BLaER1 (cell line): ENCODE data around the gene NLN.

Experiments
- H3K27ac ChIP-seq: shearing (Covaris generic); formaldehyde crosslinking; 2 replicates; pipeline ENCODE4 v1.8.1; 2022
- H3K27me3 ChIP-seq: shearing (Covaris generic); formaldehyde crosslinking; 2 replicates; pipeline ENCODE4 v1.8.1; 2022
- H3K36me3 ChIP-seq: shearing (Covaris generic); formaldehyde crosslinking; 2 replicates; pipeline ENCODE4 v1.8.1; 2022
- H3K4me1 ChIP-seq: shearing (Covaris generic); formaldehyde crosslinking; 2 replicates; pipeline ENCODE4 v1.8.1; 2022
- H3K4me2 ChIP-seq: shearing (Covaris generic); formaldehyde crosslinking; 2 replicates; pipeline ENCODE4 v1.8.1; 2022
- H3K4me3 ChIP-seq: shearing (Covaris generic); formaldehyde crosslinking; 2 replicates; pipeline ENCODE4 v1.8.1; 2022
- H3K9ac ChIP-seq: shearing (Covaris generic); formaldehyde crosslinking; 2 replicates; pipeline ENCODE4 v1.8.1; 2022
- H3K9me3 ChIP-seq: shearing (Covaris generic); formaldehyde crosslinking; 2 replicates; pipeline ENCODE4 v1.8.1; 2022
- H4K20me1 ChIP-seq: shearing (Covaris generic); formaldehyde crosslinking; 2 replicates; pipeline ENCODE4 v1.8.1; 2022
- Cebpa-rat ChIP-seq: shearing (Covaris generic); IDR thresholded peaks from 2 replicates; pipeline ENCODE4 v1.8.1; 2022

The NLN gene

DNA sequence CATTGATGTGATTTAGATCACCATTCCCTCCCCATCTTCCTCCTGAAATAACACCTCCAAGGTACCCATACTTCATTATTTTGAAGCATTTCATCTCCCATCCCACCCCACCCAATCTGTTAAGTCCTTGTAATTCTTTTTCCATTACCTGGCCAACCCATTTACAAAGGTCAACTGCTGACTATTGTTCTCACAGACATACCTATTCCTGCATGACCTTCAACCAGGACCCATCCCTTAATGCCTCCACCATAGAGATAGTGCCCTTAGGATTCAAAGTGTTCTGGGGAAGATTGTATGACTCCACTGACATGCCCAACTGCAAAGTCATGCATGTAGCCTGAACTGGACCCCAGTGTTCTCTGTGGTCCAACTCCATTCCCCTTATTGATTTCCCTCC, 91.2 kb downstream of the NLN start:
- Histone ChIP-seq H3K36me3 (peaks cover 63% of the 10 kb centered on the region), H3K9ac (no peak overlapping the region), H3K4me3 (no peak overlapping the region), H3K27me3 (no peaks in the 10 kb centered on the region), H3K27ac (no peak overlapping the region), H3K4me1 (no peaks in the 10 kb centered on the region), H3K4me2 (no peak overlapping the region), H4K20me1 (no peaks in the 10 kb centered on the region), H3K9me3 (no peaks in the 10 kb centered on the region)
- no peak for TF ChIP-seq Cebpa-rat

DNA sequence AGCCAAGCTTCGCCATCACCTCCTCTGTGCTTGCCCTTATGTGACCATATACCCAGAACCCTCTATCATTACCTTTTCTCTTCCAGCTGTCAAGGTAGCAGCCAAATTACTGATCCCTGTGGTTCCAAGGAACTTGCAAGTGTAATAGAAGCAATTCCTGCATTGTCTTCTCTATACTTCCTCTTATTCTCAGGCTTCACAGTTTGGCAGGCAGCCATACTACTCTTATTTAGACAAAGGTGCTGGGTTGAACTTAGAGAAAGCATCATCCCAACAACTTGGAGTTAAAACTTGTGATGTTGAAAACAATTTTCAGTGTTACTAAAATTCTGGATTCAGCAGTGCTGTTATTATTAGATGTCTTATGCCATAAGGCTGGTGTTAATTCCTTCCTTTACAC, 93.2 kb downstream of the NLN start:
- no peak overlapping the region for H3K27ac ChIP-seq
- H3K9ac ChIP-seq = no peak overlapping the region
- no peak overlapping the region for H3K4me3 ChIP-seq
- no peaks in the 10 kb centered on the region for H3K27me3 ChIP-seq
- peaks cover 51% of the 10 kb centered on the region for H3K36me3 ChIP-seq
- H4K20me1 ChIP-seq = no peaks in the 10 kb centered on the region
- no peak overlapping the region for H3K4me2 ChIP-seq
- H3K4me1 ChIP-seq = peaks cover 9% of the 10 kb centered on the region; the same call in 1 of the 2 replicates
- TF ChIP-seq Cebpa-rat = no peak
- H3K9me3 ChIP-seq = no peaks in the 10 kb centered on the region

DNA sequence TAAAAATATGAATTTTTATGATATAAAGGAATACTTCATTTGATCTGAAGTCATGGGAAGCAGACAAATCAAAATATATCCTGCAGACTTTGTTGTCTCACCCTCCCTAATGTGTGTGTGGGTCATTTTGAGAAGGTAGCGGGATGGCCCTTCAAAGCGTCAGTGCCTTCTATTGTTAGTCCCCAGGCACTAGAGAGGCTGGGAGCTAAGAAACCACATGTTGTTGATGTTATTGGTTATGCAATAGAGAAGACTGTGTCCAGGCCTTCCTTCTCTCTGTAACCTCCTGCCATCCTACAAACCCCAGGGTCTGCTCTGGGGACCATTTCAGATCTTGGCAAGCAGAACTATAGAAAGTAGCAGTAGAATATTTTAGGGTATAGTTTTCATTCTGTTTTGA, 94.7 kb downstream of the NLN start:
- Histone ChIP-seq H3K4me2 (no peak overlapping the region), H3K4me1 (peaks cover 9% of the 10 kb centered on the region; the same call in 1 of the 2 replicates), H3K9ac (no peak overlapping the region), H3K27me3 (no peaks in the 10 kb centered on the region), H3K9me3 (no peaks in the 10 kb centered on the region), H4K20me1 (no peaks in the 10 kb centered on the region), H3K4me3 (no peak overlapping the region), H3K36me3 (peaks cover 35% of the 10 kb centered on the region), H3K27ac (no peak overlapping the region)
- no peak for TF ChIP-seq Cebpa-rat

DNA sequence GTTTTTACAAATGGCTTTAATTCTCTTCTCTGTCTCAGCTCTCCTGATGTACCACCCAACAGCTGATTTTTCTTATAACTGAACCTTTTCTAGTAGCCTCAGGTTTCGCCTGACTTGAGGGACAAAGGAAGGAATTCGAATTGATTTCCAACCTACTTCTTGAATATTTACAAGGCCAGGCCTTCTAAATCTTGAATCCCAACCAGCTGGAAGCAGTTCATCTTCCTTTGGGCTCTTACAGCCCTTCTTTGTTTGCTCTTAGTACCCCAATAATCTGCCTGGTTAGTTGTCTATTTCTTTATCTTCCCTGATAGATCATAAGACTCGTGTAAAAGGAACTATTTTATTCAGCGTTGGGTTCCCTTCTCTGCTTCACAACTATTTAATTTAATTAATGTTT, 95.9 kb downstream of the NLN start:
- Histone ChIP-seq H3K36me3 (peaks cover 26% of the 10 kb centered on the region), H3K27ac (no peak overlapping the region), H3K4me1 (peaks cover 9% of the 10 kb centered on the region; the same call in 1 of the 2 replicates), H3K27me3 (no peaks in the 10 kb centered on the region), H3K9ac (no peak overlapping the region), H3K4me3 (no peak overlapping the region), H3K4me2 (no peak overlapping the region), H4K20me1 (no peaks in the 10 kb centered on the region), H3K9me3 (no peaks in the 10 kb centered on the region)
- TF ChIP-seq Cebpa-rat = no peak

DNA sequence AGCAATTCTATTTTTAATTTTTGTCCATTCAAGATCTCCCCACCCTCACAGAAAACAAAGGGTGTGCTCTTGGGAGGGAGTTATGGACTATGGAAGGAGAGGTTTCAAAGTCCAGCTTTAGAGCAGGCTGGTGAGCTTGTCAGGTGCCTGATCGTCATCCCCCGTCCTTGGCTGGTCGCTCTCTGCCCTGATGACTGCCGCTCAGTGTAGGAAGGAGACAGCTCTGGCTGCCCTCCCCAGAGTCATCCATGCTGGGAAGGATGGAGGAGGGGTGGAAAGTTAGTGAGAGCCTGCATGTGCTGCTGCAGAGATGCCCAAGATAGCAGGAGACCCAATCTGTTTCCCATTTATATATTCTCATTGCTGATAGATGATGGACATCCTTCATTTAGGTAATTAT, 96.6 kb downstream of the NLN start:
- no peaks in the 10 kb centered on the region for H3K9me3 ChIP-seq
- no peak overlapping the region for H3K27ac ChIP-seq
- H4K20me1 ChIP-seq = no peaks in the 10 kb centered on the region
- peaks cover 26% of the 10 kb centered on the region for H3K36me3 ChIP-seq
- H3K4me2 ChIP-seq = no peak overlapping the region
- H3K4me1 ChIP-seq = peaks cover 9% of the 10 kb centered on the region; the same call in 1 of the 2 replicates
- no peak overlapping the region for H3K4me3 ChIP-seq
- TF ChIP-seq Cebpa-rat = no peak
- no peak overlapping the region for H3K9ac ChIP-seq
- H3K27me3 ChIP-seq = no peaks in the 10 kb centered on the region

DNA sequence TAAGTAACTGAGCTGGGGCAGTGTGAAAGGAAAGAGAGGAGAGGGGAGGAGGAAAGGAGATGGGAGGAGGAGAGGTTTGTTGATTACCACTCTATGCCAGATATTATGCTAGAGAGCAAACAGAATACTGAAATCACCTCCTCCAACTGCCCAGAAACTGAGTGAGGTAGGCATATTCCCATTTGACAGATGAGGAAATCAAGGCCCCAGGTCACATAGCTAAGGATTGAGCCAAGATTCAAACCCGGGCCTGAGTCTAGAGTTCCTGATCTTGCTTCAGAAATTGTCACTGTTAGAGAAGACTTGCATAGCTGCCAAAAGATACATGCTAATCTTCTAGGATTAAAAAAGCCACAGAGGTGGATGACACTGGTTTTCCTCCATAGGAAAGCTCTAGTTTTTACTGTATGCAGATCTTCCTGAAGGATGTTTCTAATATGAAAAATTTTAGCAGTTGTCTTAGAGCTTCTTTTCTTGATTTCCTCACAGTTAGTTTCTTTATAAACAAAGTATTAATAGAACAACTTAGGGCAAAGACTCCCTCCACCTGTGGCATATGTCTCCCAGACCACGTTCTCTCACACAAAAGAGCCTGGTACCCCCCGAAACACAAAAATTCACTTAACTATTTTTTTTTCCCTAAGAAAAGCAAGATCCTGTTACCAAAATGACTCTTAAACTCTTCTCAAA, 97.4 kb downstream of the NLN start:
- 0 out of 2 replicates have a peak overlapping the region, but pooled peaks have one; percentile 4 for H3K4me2 ChIP-seq
- no peak for TF ChIP-seq Cebpa-rat
- peaks cover 9% of the 10 kb centered on the region; the same call in 1 of the 2 replicates for H3K4me1 ChIP-seq
- no peak overlapping the region for H3K4me3 ChIP-seq
- no peaks in the 10 kb centered on the region for H3K27me3 ChIP-seq
- H4K20me1 ChIP-seq = no peaks in the 10 kb centered on the region
- H3K9me3 ChIP-seq = no peaks in the 10 kb centered on the region
- no peak overlapping the region for H3K27ac ChIP-seq
- H3K9ac ChIP-seq = no peak overlapping the region
- H3K36me3 ChIP-seq = peaks cover 19% of the 10 kb centered on the region; the same call in 1 of the 2 replicates

DNA sequence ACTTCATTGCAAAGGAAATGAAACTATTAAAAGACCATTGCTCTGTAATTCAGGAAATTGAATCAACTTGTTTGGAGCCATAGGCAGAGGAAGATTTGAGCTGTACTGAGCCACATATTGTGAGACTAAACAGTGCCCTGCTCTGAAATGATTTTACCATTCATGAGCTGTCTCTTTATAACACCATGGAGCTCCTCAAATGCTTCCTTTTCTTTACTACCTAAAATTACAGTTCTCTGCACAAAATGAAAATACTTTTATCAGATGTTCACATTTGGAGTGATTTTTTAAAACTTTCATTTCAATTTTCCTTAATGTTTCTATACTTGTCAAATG, 97.9 kb downstream of the NLN start:
- Histone ChIP-seq H3K36me3 (peaks cover 18% of the 10 kb centered on the region; the same call in 1 of the 2 replicates), H3K27ac (no peak overlapping the region), H3K4me2 (0 out of 2 replicates have a peak overlapping the region, but pooled peaks have one; percentile 4), H3K9ac (no peak overlapping the region), H3K4me1 (peaks cover 9% of the 10 kb centered on the region; the same call in 1 of the 2 replicates), H3K27me3 (no peaks in the 10 kb centered on the region), H3K4me3 (no peak overlapping the region), H4K20me1 (no peaks in the 10 kb centered on the region), H3K9me3 (no peaks in the 10 kb centered on the region)
- no peak for TF ChIP-seq Cebpa-rat

DNA sequence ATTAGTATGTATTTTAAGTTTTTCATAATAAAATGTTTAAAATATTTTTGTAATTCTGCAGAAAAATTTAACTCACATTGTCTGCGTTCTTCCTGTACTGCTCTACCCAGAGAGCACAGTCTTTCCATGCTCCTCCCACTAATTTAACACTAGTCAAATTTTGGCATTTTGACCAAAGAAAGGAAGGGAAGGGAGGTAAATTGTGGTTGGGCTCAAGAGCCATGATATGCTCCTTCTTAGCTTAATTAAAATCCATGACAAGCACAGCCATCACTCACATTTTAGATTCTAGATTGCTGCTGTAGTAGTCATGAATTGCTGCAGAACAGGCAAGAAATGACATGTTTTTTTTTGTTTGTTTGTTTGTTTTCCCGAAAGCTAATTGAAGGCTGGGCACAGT, 98.4 kb downstream of the NLN start:
- TF ChIP-seq Cebpa-rat = no peak
- Histone ChIP-seq H3K9ac (no peak overlapping the region), H3K9me3 (no peaks in the 10 kb centered on the region), H3K4me1 (peaks cover 11% of the 10 kb centered on the region), H3K36me3 (peaks cover 14% of the 10 kb centered on the region; the same call in 1 of the 2 replicates), H3K4me2 (no peak overlapping the region), H3K27me3 (no peaks in the 10 kb centered on the region), H3K4me3 (no peak overlapping the region), H3K27ac (no peak overlapping the region), H4K20me1 (no peaks in the 10 kb centered on the region)

DNA sequence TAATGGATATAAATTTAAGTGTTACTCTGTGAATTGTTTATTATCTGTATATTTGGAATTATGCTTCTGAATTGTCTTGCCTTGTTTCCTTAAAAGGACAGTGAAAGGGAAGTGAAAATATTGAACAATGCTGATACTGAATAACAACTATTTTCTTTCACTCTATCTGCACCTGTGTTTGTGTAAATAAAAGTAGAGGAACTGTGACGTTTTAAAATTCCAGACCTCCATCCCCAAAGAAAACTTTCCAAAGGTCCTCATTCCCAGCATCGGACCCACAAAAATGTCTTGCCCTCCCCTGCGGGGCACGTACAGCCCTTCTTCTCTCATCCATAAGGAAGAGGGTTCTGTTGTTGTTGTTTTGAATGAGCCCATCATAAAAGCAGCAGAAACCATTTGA, 100.0 kb downstream of the NLN start:
- Histone ChIP-seq H3K27me3 (no peaks in the 10 kb centered on the region), H4K20me1 (no peaks in the 10 kb centered on the region), H3K9me3 (no peaks in the 10 kb centered on the region), H3K4me1 (peaks cover 24% of the 10 kb centered on the region), H3K4me2 (no peak overlapping the region), H3K36me3 (peaks cover 6% of the 10 kb centered on the region; the same call in 1 of the 2 replicates), H3K4me3 (no peak overlapping the region), H3K9ac (no peak overlapping the region), H3K27ac (no peak overlapping the region)
- TF ChIP-seq Cebpa-rat = no peak

DNA sequence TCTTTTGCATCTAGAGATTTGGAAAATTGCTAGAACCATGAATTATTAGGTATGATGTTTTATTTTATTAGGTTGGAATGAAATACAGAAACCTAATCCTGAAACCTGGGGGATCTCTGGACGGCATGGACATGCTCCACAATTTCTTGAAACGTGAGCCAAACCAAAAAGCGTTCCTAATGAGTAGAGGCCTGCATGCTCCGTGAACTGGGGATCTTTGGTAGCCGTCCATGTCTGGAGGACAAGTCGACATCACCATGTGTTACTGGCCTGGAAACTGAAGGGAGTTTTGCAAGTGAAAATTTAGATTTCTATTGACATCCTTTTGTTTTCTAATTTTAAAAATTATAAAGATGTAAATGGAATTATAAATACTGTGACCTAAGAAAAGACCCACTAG, 100.7 kb downstream of the NLN start:
- no peak overlapping the region for H3K9ac ChIP-seq
- no peak overlapping the region for H3K4me3 ChIP-seq
- no peak for TF ChIP-seq Cebpa-rat
- H3K4me2 ChIP-seq = no peak overlapping the region
- H3K27me3 ChIP-seq = no peaks in the 10 kb centered on the region
- H3K9me3 ChIP-seq = no peaks in the 10 kb centered on the region
- H4K20me1 ChIP-seq = no peaks in the 10 kb centered on the region
- peaks cover 7% of the 10 kb centered on the region; the same call in 1 of the 2 replicates for H3K36me3 ChIP-seq
- H3K4me1 ChIP-seq = peaks cover 24% of the 10 kb centered on the region
- no peak overlapping the region for H3K27ac ChIP-seq
